CD4-positive, CD25-positive, alpha-beta regulatory T cell (primary cell): ENCODE measurements around the gene FRMD4B. TPM values are rescaled to one million over a fixed set of nuclear protein-coding genes. Genes with fewer than 3 reads are reported as not detected.

Source experiments
- ATAC-seq, 2 donors: fragments of 150-1000 bp; cut with Tn5 transposase; one replicate each; pipeline ENCODE4 v1.10.0; 2021; ENCODE audit warnings: low read depth in 2 of 2, moderate number of reproducible peaks in 2 of 2, moderate library complexity in 1 of 2
- DNase-seq, 3 donors: peaks; one replicate each; pipeline versions ENCODE4 v3.0.0 to v3.0.0-alpha.2; 2012 to 2022; ENCODE audit warnings: mixed read lengths in 1 of 3
- H3K27ac ChIP-seq: one replicate; pipeline ENCODE4 v1.7.0; 2013; ENCODE audit warnings: mild to moderate bottlenecking, low read length; ENCODE audit not compliant: insufficient read depth, poor library complexity, severe bottlenecking
- H3K27me3 ChIP-seq: one replicate; pipeline ENCODE4 v1.7.0; 2013; ENCODE audit warnings: low read length; ENCODE audit not compliant: control insufficient read depth, insufficient read depth
- H3K36me3 ChIP-seq: one replicate; pipeline ENCODE4 v1.7.0; 2013; ENCODE audit warnings: mild to moderate bottlenecking, low read length, moderate library complexity; ENCODE audit not compliant: control insufficient read depth, insufficient read depth
- H3K4me1 ChIP-seq: 2 replicates; pipeline ENCODE4 v1.7.0; 2013; ENCODE audit warnings: mild to moderate bottlenecking, low read length; ENCODE audit not compliant: insufficient read depth, control insufficient read depth, poor library complexity, severe bottlenecking
- H3K4me3 ChIP-seq: one replicate; pipeline ENCODE4 v1.7.0; 2013; ENCODE audit warnings: low read depth, mild to moderate bottlenecking, low read length, moderate library complexity
- H3K9me3 ChIP-seq, 2 experiments: 1 replicate in 1 of 2; 2 replicates in 1 of 2; pipeline ENCODE4 v1.7.0; 2013; ENCODE audit warnings: low read length in 2 of 2, mild to moderate bottlenecking in 1 of 2, moderate library complexity in 1 of 2; ENCODE audit not compliant: control insufficient read depth in 2 of 2
- H3K27ac Mint-ChIP-seq, 3 donors: one replicate each; pipeline ENCODE4 v1.8.0; 2020 to 2022; ENCODE audit warnings: mild to moderate bottlenecking in 3 of 3, mixed read lengths in 3 of 3, moderate library complexity in 2 of 3
- H3K27me3 Mint-ChIP-seq: one replicate; pipeline ENCODE4 v1.8.0; 2022; ENCODE audit warnings: mild to moderate bottlenecking, mixed read lengths
- H3K36me3 Mint-ChIP-seq: one replicate; pipeline ENCODE4 v1.8.0; 2020; ENCODE audit warnings: mixed read lengths
- H3K4me1 Mint-ChIP-seq, 4 donors: one replicate each; pipeline ENCODE4 v1.8.0; 2020 to 2022; ENCODE audit warnings: mixed read lengths in 4 of 4, mild to moderate bottlenecking in 1 of 4
- H3K4me3 Mint-ChIP-seq, 4 donors: one replicate each; pipeline ENCODE4 v1.8.0; 2020 to 2022; ENCODE audit warnings: mild to moderate bottlenecking in 4 of 4, mixed read lengths in 4 of 4, moderate library complexity in 3 of 4
- H3K9me3 Mint-ChIP-seq, 7 donors: one replicate each; pipeline ENCODE4 v1.8.0; 2020 to 2022; ENCODE audit warnings: mixed read lengths in 7 of 7, mild to moderate bottlenecking in 3 of 7, moderate library complexity in 2 of 7
- polyA plus RNA-seq, 4 donors: library from polyadenylated mRNA; unstranded; fragments of 300-500 nt; fragmentation: Illumina TruSeq; gene quantifications; one replicate each; pipeline ENCODE4 v1.2.3, GENCODE V29; 2021
- total RNA-seq: library from RNA; stranded (reverse); gene quantifications from one replicate; pipeline ENCODE4 v1.2.3, GENCODE V29; 2022

Gene FRMD4B
- total and polyA plus RNA-seq, 5 donors from 2014 or later: 8.6 to 54.7 (median 9.8) TPM

- Histone ChIP-seq H3K36me3 (no peaks in the 10 kb centered on the region), H3K4me3 (no peak overlapping the region), H3K9me3 (no peaks in the 10 kb centered on the region), H3K4me1 (no peaks in the 10 kb centered on the region), H3K27ac (no peak overlapping the region), H3K27me3 (peaks cover 2% of the 10 kb centered on the region)
- Mint-ChIP-seq H3K27me3 (peaks cover 16% of the 10 kb centered on the region), H3K9me3 (peaks cover 0 to 1% (median 0%) of the 10 kb centered on the region in 7 donors), H3K4me1 (no peaks in the 10 kb centered on the region), H3K36me3 (no peaks in the 10 kb centered on the region), H3K27ac (no peak overlapping the region), H3K4me3 (no peak overlapping the region)
- ATAC-seq (no peak), DNase-seq (no peak)
Measured at GRCh38 chr3:69423463-69424155, 37.7 kb upstream of the FRMD4B start.

DNA sequence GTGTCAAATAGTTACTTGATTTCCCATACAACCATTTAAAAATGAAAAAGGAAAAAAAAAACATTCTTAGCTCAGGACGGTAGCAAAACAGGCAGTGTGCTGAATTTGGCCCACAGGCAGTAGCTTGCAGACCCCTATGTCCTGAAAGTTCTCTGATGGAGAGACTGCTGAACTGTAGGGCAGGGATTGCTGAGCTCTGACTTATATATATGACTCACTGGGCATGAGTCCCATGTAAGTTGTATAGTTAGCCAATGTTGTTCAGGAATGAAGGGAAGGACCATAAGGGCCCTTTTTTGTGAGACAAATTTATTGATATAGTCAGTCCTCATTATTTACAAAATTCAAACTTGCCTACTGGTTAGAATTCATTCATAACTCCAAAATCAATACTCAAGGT is 36.9 kb upstream of the FRMD4B start:
- Mint-ChIP-seq H3K36me3 (no peaks in the 10 kb centered on the region), H3K4me1 (no peaks in the 10 kb centered on the region), H3K27me3 (peaks cover 16% of the 10 kb centered on the region), H3K4me3 (no peak overlapping the region), H3K27ac (peak overlapping the region in 1 of 3 donors; percentile 7), H3K9me3 (peaks cover 0 to 1% (median 0%) of the 10 kb centered on the region in 7 donors)
- DNase-seq: no peak
- Histone ChIP-seq H3K27ac (no peak overlapping the region), H3K36me3 (no peaks in the 10 kb centered on the region), H3K4me1 (no peaks in the 10 kb centered on the region), H3K4me3 (no peak overlapping the region), H3K27me3 (peaks cover 2% of the 10 kb centered on the region), H3K9me3 (no peaks in the 10 kb centered on the region)
- no peak for ATAC-seq

- ATAC-seq: no peak
- no peak overlapping the region for H3K27ac Mint-ChIP-seq
Measured at GRCh38 chr3:69420781-69421520, 35.1 kb upstream of the FRMD4B start.

GRCh38 chr3:69419276-69419675 is 33.4 kb upstream of the FRMD4B start:
- Mint-ChIP-seq H3K4me3 (no peak overlapping the region), H3K27me3 (peaks cover 12% of the 10 kb centered on the region), H3K9me3 (peaks cover 0 to 1% (median 0%) of the 10 kb centered on the region in 7 donors), H3K4me1 (no peaks in the 10 kb centered on the region), H3K36me3 (no peaks in the 10 kb centered on the region), H3K27ac (no peak overlapping the region)
- no peak overlapping the region for H3K4me3 ChIP-seq
- H3K9me3 ChIP-seq: no peaks in the 10 kb centered on the region
- no peak for ATAC-seq
- H3K4me1 ChIP-seq: no peaks in the 10 kb centered on the region
- no peak overlapping the region for H3K27ac ChIP-seq
- H3K27me3 ChIP-seq: peaks cover 2% of the 10 kb centered on the region
- no peak for DNase-seq
- no peaks in the 10 kb centered on the region for H3K36me3 ChIP-seq

More at GRCh38 chr3:69420781-69421520, 35.1 kb upstream of the FRMD4B start:
- Histone ChIP-seq H3K4me3 (no peak overlapping the region), H3K27me3 (peaks cover 2% of the 10 kb centered on the region), H3K27ac (no peak overlapping the region), H3K4me1 (no peaks in the 10 kb centered on the region), H3K9me3 (no peaks in the 10 kb centered on the region), H3K36me3 (no peaks in the 10 kb centered on the region)
- Mint-ChIP-seq H3K4me3 (peak overlapping the region in 1 of 4 donors; percentile 29), H3K9me3 (peaks cover 0 to 1% (median 0%) of the 10 kb centered on the region in 7 donors), H3K27me3 (peaks cover 21% of the 10 kb centered on the region), H3K36me3 (no peaks in the 10 kb centered on the region), H3K4me1 (no peaks in the 10 kb centered on the region)
- DNase-seq: no peak

GRCh38 chr3:69417541-69418078 is 31.7 kb upstream of the FRMD4B start:
- DNase-seq (no peak), ATAC-seq (no peak)
- H3K9me3 Mint-ChIP-seq: no peaks in the 10 kb centered on the region
- Histone ChIP-seq H3K4me3 (no peak overlapping the region), H3K36me3 (no peaks in the 10 kb centered on the region), H3K27ac (no peak overlapping the region), H3K27me3 (no peaks in the 10 kb centered on the region), H3K4me1 (no peaks in the 10 kb centered on the region), H3K9me3 (no peaks in the 10 kb centered on the region)
- peaks cover 12% of the 10 kb centered on the region for H3K27me3 Mint-ChIP-seq
- no peaks in the 10 kb centered on the region for H3K36me3 Mint-ChIP-seq
- H3K4me1 Mint-ChIP-seq: peaks cover 0 to 2% (median 0%) of the 10 kb centered on the region in 4 donors
- no peak overlapping the region for H3K27ac Mint-ChIP-seq
- no peak overlapping the region for H3K4me3 Mint-ChIP-seq

DNA sequence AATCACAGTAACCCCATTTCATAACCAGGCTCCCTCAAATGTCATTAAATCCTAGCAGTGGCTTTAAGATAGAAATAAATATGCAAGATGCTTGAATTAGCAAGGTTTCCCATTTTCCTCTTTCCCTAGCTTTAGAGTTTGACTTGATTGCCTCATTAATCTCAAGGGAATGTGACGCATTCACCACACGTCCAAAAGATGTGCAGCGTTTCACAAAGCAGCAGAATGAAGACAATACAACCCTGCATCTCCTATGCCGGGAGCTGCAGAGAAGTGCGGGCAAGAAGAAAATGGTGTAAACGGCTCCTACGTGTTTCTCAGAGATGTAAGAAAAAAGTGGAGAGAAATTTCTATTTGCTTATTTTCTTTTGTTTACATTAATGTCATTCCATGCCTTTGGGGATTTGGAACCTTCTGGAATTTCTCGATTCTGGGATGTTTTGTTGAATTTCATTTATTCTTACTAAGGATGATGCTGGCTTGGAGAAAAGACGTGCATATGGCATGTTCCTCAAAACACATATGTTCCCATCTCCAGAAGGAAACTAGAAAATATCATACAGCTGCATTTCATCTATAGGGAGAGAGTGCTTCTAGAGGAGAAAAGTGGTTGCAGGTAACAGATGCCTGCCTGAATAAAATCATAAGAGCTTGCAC is 27.8 kb upstream of the FRMD4B start:
- Mint-ChIP-seq H3K9me3 (no peaks in the 10 kb centered on the region), H3K4me1 (peaks cover 0 to 7% (median 2%) of the 10 kb centered on the region in 4 donors), H3K27me3 (peaks cover 25% of the 10 kb centered on the region), H3K4me3 (no peak overlapping the region), H3K27ac (no peak overlapping the region), H3K36me3 (no peaks in the 10 kb centered on the region)
- Histone ChIP-seq H3K27me3 (no peaks in the 10 kb centered on the region), H3K36me3 (no peaks in the 10 kb centered on the region), H3K4me1 (no peaks in the 10 kb centered on the region), H3K4me3 (no peak overlapping the region), H3K27ac (no peak overlapping the region), H3K9me3 (no peaks in the 10 kb centered on the region)
- DNase-seq (no peak), ATAC-seq (no peak)

GRCh38 chr3:69411346-69411745 is 25.5 kb upstream of the FRMD4B start:
- H3K4me3 Mint-ChIP-seq: no peak overlapping the region
- peaks cover 0 to 7% (median 2%) of the 10 kb centered on the region in 4 donors for H3K4me1 Mint-ChIP-seq
- H3K36me3 Mint-ChIP-seq: no peaks in the 10 kb centered on the region
- Histone ChIP-seq H3K9me3 (no peaks in the 10 kb centered on the region), H3K36me3 (no peaks in the 10 kb centered on the region), H3K4me1 (no peaks in the 10 kb centered on the region), H3K27me3 (no peaks in the 10 kb centered on the region), H3K4me3 (no peak overlapping the region), H3K27ac (no peak overlapping the region)
- ATAC-seq (no peak), DNase-seq (no peak)
- no peaks in the 10 kb centered on the region for H3K9me3 Mint-ChIP-seq
- peaks cover 18% of the 10 kb centered on the region for H3K27me3 Mint-ChIP-seq
- no peak overlapping the region for H3K27ac Mint-ChIP-seq
